Right lobe of liver (tissue), 4 donors: ENCODE data around the gene SUGCT.

Source experiments
- CTCF ChIP-seq, 4 donors: fragments of 200-600 bp in 3 of 4; fragments of 450-650 bp in 1 of 4; IDR thresholded peaks; one replicate each; pipeline versions ENCODE4 v1.5.1 to v1.8.0; 2016 to 2022; ENCODE audit warnings: antibody characterized with exemption in 4 of 4, mild to moderate bottlenecking in 2 of 4
- POLR2A ChIP-seq: fragments of 450-650 bp; IDR thresholded peaks from one replicate; pipeline ENCODE4 v1.6.1; 2017; ENCODE audit warnings: antibody characterized with exemption, mild to moderate bottlenecking
- donor health status: DM: no; HTN: no; CAD: no.
- donor health status: DM: no; HTN: no; CAD: no.
- donor health status: DM: no; HTN: yes; CAD: no.

GRCh38 chr7:40380111-40380510, 245.3 kb downstream of the SUGCT start:
- TF ChIP-seq CTCF (IDR thresholded peaks at IDR 0.05) (no peak), POLR2A (no peak)
